NCI-H1092 (cell line): ENCODE results near the gene CPSF6.
"Not testable (repeated sequence)": the region's sequence is repeated elsewhere in the genome, so short reads cannot be mapped to it uniquely, and the experiment has no call there.

Source experiments
- DNase-seq: peaks from one replicate; lab custom pipeline; 2025; lab: John Stamatoyannopoulos, UW

CPSF6 gene, protein sequence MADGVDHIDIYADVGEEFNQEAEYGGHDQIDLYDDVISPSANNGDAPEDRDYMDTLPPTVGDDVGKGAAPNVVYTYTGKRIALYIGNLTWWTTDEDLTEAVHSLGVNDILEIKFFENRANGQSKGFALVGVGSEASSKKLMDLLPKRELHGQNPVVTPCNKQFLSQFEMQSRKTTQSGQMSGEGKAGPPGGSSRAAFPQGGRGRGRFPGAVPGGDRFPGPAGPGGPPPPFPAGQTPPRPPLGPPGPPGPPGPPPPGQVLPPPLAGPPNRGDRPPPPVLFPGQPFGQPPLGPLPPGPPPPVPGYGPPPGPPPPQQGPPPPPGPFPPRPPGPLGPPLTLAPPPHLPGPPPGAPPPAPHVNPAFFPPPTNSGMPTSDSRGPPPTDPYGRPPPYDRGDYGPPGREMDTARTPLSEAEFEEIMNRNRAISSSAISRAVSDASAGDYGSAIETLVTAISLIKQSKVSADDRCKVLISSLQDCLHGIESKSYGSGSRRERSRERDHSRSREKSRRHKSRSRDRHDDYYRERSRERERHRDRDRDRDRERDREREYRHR

DNA sequence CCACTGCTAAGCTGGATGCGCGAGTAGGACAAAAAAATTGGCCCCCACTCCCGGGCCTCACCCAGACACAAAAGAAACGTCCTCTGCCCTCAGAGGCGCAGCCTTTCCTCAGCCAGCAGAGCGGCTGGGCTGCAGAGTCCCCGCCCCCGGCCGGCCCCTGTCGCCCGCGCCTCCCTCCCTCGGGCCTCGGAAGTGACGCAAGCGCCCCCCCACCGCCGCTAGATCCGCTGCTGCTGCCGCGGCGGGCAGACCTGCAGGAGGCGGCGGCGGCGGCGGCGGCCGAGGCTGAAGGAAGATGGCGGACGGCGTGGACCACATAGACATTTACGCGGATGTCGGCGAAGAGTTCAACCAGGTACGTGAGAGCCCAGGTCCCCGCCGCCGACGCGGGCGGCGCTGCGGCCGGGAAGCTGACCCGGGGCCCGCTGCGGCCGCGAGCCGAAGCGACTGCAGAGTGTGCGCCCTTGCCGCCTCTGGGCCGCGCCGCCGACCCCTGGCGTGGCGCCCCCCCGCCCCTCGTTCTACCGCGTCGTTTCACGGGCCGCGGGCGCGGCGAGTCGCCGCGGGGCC, at the start of gene CPSF6:
TSS of gene CPSF6 (plus strand) at position 218 of the 570 bp plus-strand sequence. CDS start at position 296, 78 bp downstream.
- peak; percentile 88 for DNase-seq

DNA sequence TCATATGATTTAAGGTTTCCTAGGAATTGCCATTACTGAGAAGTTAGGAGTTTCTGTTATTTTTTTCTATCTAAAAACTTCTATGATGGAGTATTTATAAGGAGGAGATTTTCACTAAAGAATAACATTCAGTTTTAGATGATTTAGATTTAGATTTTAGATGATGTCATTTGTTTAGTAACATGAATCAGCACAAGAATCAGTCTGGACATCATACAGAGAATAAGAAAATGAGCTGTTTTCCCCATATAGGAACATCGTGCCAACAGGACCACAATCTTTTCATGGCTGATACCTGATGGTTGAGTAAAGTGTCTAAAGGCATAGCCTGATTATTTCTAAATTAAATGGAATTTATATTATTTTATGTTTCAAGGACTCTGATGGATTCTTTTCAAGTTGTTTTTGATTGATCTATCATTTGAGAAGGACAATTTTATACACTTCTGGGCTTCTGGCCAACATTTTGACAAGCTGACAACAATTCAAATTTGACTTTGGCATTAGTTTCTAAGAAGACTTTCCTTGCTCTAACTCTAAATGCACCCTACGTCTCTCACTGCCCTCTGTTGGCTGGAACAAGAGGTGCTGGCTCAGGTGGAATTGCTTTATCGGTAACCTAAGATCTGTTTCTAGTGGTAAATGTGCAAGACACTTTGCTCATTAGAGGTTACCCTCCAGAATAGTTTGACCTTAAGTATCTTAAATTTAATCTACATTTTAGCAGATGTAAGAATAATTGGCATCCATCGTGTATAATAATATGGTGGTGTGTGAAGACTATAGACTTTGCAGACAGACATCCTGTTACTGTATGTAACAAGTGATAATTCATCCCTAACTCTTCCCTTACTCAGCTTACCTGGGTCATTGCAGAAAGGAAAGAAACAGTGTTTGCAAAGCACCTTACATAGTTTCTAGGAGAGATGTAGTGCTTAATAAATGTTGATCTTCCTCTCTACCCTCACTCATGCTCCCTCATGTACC, 42.8 kb upstream of the CPSF6 start:
- no peak for DNase-seq

DNA sequence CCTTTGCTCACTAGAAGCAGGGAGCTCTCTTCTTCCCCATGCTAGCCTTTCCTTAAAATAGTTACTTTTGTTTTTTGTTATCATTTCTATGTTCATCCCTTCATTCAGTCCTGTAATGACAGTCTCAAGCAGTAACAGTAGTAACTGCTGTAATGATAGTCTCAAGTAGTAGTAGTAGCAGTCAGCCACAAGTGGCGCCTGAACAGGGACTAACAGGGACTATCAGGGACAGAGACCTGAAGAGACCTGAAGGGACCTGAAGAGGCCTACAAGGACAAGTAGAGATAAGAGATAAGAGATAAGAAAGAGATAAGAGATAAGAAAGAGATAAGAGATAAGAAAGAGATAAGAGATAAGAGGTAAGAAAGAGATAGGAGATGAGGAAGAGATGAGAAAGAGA, 39.4 kb upstream of the CPSF6 start:
- not testable (repeated sequence) for DNase-seq

DNA sequence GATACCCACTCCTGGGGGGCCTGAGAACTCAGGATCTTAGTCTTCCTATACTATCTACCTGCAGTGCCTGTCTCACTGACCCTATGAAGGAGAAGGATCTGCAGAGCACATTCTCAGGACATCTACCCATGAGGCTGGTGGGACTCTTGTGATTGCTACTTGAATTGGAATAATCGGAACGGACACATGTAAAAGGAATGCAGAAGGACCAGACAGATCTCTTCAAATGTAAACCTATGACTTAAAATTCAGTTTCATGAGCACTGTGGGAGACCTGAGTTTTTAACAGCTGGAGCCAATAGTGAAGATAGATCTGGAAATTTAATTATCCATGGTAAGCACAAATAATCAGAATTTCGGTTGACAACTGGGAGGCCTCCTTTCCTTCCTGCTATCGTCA, 35.2 kb upstream of the CPSF6 start:
- DNase-seq, result no peak

DNA sequence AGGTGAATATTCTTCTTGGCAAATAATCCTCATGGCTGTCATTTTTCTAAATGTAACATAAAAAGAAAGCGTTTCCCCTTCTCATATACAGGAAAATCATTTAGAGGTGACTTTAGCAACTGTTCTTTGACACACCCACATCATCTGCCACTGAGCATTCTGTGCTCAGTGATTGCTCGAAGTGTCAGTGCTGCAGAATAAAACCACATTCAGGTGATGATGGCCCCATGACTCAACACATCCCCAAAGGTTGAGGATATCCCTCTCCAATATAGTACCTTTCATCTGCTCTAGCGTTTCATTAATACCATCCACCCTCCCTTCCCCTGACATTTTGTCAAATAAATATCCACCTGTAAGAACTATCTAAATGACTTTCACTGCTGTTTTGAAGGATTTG, 28.7 kb upstream of the CPSF6 start:
- DNase-seq, result no peak

GRCh38 chr12:69211160-69211559, 28.2 kb upstream of the CPSF6 start:
- DNase-seq, result no peak

DNA sequence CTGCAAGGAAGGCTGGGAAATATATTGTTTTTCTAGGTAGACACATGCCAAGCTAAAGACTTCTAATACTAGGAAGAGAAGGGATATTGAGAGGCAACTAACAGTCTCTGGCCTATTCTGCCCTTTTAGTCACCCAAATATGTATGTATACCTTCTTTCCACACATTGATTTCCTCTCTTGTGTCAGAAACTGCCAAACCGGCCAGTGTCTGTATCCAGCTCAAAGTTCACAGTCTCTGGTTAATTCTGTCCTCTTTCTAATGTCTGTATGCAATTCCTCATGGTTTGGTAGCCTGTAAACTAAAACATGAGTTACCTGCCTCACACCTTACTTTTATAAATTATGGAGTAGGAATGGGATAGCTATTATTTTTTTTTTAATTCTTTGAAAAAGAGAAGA, 25.2 kb upstream of the CPSF6 start:
- no peak for DNase-seq

DNA sequence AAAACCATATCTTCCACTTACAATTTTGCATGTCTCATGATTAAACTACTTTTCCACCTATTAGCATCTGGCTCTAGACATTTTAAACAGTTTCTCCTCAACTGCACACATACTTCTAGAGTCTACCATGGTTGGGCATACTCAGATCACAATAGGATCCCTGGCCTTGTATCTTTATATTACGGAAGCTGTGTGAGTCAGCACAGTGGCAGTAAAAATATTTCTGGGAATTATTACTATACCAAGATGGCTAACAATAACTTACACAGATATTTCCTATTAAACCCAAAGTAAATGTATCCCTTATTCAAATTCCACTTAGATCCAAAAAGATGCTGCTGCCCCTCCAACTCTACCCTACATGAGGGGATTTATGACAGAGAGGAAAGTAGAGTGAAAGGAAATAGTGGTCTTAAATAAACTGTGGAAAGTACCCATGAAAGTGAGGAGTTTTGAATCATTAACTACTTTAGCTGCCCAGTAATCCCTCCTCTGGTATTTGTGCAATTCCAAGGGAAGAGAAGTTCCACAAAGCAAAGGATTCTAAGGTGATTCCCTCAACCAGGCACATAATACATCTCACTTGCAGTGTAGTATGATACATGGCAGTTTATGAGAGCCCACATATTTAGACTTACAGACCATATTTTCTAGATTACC, 14.0 kb upstream of the CPSF6 start:
- DNase-seq, result no peak

DNA sequence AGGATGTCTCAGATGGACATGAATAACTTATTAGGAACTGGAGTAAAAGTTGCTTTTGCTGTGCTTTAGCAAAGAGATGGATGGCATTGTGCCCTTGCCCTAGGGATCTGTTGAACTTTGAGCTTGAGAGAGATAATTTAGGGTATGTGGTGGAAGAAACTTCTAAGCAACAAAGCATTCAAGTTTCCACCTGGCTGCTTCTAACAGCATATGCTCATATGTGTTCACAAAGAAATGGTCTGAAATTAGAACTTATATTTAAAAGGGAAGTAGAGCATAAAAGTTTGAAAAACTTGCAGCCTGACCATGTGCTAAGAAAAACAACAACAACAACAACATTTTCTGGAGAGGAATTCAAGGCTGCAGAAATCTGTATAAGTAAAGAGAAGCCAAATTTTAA, 7.9 kb upstream of the CPSF6 start:
- DNase-seq, result no peak

DNA sequence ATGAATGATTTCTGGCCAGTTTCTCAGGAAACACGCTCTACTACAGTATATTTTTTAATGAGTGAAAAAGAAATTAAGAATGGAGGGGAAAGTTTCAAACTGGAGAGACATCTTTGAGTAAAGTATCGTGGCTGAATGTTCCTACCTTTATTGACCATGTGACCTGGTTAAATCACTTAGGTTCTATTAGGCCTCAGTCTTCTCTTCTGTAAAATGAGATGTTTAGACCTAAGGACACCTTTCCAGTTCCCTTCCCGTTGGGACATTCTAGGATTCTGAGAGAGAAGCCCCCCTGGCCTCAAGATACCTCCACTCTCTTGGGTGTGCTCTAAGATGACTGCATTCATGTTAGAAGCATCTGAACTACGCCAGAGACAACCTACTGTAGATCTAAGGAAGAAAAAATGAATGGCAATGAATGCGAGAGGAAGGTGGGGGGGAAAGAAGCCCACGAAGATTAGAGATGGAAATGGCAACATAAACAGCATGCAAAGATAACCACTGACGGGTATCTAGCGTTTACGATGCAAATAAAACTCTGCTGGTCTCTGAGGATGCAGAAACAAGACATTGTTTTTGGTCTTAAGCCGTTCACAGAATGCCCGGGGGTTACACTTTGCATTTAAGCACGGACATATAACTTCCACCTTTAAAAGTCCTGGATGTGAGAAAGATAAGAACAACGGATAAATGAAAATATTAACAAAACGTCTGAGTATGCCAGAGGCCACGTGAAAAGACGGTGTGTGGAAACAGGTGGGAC, 599 bp upstream of the CPSF6 start:
- no peak for DNase-seq

DNA sequence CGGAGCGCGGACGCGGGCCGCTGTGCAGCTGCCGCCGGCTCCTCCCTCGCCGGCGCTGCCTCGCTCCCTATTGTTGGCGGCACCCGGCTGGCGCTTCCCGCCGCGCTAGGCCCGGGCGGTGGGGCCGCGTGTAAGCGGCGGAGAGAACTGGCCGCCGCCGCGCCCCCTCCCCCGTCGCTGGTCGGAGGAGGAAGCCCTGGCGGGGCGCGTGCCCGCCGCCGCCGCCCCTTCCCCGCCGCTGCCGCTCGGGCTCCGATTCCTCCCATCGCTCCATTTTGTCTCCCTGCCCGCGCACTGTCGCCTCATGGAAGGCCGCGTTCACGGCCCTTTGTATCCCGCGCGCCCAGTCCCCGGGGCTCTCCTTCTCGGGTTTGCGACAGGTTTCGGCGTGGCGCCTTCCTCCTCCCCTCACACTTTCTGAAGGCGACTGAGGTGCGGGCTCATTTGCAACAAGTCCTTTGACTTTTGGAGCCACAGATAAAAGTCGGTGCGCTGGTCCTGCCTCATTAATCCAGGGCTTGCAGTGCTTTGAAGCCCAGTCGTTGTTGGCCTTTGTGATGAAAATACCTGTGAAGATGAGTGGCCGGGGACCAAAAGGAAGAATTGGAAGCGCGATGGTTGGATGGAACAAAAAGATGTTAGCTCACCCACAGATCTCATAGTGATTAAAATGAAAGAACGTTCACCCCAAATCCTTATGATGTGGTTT, 707 bp downstream of the CPSF6 start:
- no peak for DNase-seq

DNA sequence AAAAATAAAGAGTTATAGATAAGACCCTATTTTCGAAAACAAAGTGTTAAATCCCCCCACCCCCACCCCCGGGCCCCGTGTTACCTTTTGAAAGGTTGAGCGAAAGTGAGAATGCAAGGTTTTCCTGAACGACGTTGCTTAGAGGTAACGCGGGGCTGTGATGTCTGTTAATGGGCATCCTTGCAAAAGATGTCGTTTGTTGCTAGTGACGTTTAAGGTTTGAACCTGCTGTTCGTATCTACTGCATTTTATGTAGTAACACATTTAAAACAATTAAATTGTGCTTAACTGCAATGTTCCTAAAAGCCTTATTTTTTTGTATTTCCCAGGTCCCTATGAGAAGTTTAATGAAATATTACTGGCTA, 1.2 kb downstream of the CPSF6 start:
- no peak for DNase-seq

- DNase-seq, result no peak
Measured at GRCh38 chr12:69241438-69242092, 2.2 kb downstream of the CPSF6 start.

GRCh38 chr12:69243099-69244084, 4.0 kb downstream of the CPSF6 start:
- DNase-seq, result no peak

DNA sequence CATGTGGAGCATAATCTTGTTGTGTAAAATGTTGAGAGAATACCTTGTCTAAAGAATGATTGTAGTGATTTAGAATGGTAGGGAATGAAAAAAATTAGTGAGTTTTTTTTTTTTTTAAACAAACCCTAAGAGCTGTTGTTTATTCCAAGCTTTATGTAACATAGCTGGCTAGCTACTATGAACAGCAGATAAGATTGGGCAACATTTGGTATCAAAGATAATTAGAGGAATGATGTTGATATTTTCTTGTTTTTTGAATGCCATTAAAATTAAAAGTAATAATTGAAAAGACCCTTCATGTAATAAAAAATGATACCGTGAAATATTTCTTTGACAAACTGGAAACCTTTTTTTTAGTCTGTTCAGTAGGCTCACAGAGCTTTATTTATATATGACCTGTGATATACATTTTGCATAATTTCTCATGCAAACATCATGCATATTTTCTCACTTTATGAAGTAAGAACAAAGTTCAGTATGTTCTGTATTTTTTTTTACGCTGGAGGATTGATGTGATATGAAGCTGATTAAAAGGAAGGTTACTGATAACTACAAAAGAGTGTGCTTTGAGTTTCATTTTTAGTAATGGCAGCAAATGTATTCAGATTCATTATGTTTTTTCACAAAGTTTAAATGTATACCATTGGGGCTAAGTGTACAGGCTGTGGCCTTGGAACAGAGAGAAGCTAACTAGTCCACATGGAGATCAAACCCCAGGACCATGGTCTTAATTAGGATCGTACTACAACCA, 8.1 kb downstream of the CPSF6 start:
- no peak for DNase-seq

DNA sequence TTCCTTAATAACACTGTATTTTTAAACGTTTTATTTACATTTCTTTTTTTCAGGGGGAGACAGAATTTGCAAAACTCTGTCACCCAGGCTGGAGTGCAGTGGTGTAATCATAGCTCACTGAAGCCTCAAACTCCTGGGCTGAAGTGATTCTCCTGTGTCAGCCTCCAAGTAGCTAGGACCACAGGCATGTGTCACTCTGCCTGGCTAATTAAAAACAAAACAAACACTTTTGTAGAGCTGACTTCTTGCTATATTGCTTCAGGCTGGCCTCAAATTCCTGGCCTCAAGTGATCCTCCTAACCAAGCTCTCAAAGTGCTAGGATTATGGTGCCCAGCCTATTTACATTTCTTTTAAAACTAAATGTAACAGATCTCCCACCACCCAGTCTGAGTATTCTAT, 12.7 kb downstream of the CPSF6 start:
- DNase-seq, result no peak

- no peak for DNase-seq
Measured at GRCh38 chr12:69254046-69254445, 14.7 kb downstream of the CPSF6 start.

GRCh38 chr12:69254862-69255261, 15.5 kb downstream of the CPSF6 start:
- no peak for DNase-seq
